ENCODE measurements around the gene GPR157. TPM values are rescaled to one million over a fixed set of nuclear protein-coding genes. Genes with fewer than 3 reads are reported as not detected.

Gene GPR157
- total and polyA plus RNA-seq, 2 of the 13 experiments (the other 11 are each of a cell fraction or from before 2014, with no cell fraction given) = 10.1 to 19.2 TPM

- TF ChIP-seq, protein P1, sequence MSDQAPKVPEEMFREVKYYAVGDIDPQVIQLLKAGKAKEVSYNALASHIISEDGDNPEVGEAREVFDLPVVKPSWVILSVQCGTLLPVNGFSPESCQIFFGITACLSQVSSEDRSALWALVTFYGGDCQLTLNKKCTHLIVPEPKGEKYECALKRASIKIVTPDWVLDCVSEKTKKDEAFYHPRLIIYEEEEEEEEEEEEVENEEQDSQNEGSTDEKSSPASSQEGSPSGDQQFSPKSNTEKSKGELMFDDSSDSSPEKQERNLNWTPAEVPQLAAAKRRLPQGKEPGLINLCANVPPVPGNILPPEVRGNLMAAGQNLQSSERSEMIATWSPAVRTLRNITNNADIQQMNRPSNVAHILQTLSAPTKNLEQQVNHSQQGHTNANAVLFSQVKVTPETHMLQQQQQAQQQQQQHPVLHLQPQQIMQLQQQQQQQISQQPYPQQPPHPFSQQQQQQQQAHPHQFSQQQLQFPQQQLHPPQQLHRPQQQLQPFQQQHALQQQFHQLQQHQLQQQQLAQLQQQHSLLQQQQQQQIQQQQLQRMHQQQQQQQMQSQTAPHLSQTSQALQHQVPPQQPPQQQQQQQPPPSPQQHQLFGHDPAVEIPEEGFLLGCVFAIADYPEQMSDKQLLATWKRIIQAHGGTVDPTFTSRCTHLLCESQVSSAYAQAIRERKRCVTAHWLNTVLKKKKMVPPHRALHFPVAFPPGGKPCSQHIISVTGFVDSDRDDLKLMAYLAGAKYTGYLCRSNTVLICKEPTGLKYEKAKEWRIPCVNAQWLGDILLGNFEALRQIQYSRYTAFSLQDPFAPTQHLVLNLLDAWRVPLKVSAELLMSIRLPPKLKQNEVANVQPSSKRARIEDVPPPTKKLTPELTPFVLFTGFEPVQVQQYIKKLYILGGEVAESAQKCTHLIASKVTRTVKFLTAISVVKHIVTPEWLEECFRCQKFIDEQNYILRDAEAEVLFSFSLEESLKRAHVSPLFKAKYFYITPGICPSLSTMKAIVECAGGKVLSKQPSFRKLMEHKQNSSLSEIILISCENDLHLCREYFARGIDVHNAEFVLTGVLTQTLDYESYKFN (CRISPR knock-in tag; conservative IDR thresholded peaks at IDR 0.05) = peak; percentile 94
- TF ChIP-seq NR2F1 (CRISPR knock-in tag; IDR thresholded peaks at IDR 0.05) = no peak
- no peak for TF ChIP-seq NFYC (CRISPR knock-in tag; IDR thresholded peaks at IDR 0.05)
- TF ChIP-seq BCL6 (CRISPR knock-in tag; IDR thresholded peaks at IDR 0.05) = peak; percentile 98
- no peak for TF ChIP-seq SMAD9 (CRISPR knock-in tag; IDR thresholded peaks at IDR 0.05)
- no peak for TF ChIP-seq ADNP (CRISPR knock-in tag; IDR thresholded peaks at IDR 0.05)
- no peak for TF ChIP-seq ZNF7 (CRISPR knock-in tag; IDR thresholded peaks at IDR 0.05)
- no peak for TF ChIP-seq ZNF83 (CRISPR knock-in tag; IDR thresholded peaks at IDR 0.05; ENCODE audit: borderline replicate concordance)
- TF ChIP-seq ZNF850 (CRISPR knock-in tag; conservative IDR thresholded peaks at IDR 0.05) = no peak
- no peak for TF ChIP-seq KLF11 (CRISPR knock-in tag; IDR thresholded peaks at IDR 0.05)
- TF ChIP-seq SRSF4 (IDR thresholded peaks at IDR 0.05; ENCODE audit: low read depth, low read length, poor library complexity, severe bottlenecking) = no peak
- no peak for TF ChIP-seq ZNF432 (CRISPR knock-in tag; IDR thresholded peaks at IDR 0.05; ENCODE audit: borderline replicate concordance)
- TF ChIP-seq ZNF510 (CRISPR knock-in tag; IDR thresholded peaks at IDR 0.05; ENCODE audit: low read depth) = no peak
- TF ChIP-seq ZNF660 (CRISPR knock-in tag; IDR thresholded peaks at IDR 0.05; ENCODE audit: borderline replicate concordance, low read depth) = no peak
- TF ChIP-seq ZNF160 (CRISPR knock-in tag; IDR thresholded peaks at IDR 0.05) = no peak; the same call in 1 of the 2 replicates
- TF ChIP-seq, protein P2, sequence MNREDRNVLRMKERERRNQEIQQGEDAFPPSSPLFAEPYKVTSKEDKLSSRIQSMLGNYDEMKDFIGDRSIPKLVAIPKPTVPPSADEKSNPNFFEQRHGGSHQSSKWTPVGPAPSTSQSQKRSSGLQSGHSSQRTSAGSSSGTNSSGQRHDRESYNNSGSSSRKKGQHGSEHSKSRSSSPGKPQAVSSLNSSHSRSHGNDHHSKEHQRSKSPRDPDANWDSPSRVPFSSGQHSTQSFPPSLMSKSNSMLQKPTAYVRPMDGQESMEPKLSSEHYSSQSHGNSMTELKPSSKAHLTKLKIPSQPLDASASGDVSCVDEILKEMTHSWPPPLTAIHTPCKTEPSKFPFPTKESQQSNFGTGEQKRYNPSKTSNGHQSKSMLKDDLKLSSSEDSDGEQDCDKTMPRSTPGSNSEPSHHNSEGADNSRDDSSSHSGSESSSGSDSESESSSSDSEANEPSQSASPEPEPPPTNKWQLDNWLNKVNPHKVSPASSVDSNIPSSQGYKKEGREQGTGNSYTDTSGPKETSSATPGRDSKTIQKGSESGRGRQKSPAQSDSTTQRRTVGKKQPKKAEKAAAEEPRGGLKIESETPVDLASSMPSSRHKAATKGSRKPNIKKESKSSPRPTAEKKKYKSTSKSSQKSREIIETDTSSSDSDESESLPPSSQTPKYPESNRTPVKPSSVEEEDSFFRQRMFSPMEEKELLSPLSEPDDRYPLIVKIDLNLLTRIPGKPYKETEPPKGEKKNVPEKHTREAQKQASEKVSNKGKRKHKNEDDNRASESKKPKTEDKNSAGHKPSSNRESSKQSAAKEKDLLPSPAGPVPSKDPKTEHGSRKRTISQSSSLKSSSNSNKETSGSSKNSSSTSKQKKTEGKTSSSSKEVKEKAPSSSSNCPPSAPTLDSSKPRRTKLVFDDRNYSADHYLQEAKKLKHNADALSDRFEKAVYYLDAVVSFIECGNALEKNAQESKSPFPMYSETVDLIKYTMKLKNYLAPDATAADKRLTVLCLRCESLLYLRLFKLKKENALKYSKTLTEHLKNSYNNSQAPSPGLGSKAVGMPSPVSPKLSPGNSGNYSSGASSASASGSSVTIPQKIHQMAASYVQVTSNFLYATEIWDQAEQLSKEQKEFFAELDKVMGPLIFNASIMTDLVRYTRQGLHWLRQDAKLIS (CRISPR knock-in tag; IDR thresholded peaks at IDR 0.05) = no peak
- TF ChIP-seq KDM1A (CRISPR knock-in tag; IDR thresholded peaks at IDR 0.05) = peak; percentile 8; the same call in 1 of the 2 replicates
- TF ChIP-seq HNRNPK (IDR thresholded peaks at IDR 0.05; ENCODE audit: low read depth, low read length, poor library complexity, severe bottlenecking) = no peak
- TF ChIP-seq, protein P3, sequence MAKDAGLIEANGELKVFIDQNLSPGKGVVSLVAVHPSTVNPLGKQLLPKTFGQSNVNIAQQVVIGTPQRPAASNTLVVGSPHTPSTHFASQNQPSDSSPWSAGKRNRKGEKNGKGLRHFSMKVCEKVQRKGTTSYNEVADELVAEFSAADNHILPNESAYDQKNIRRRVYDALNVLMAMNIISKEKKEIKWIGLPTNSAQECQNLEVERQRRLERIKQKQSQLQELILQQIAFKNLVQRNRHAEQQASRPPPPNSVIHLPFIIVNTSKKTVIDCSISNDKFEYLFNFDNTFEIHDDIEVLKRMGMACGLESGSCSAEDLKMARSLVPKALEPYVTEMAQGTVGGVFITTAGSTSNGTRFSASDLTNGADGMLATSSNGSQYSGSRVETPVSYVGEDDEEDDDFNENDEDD (CRISPR knock-in tag; IDR thresholded peaks at IDR 0.05; ENCODE audit: borderline replicate concordance) = no peak
- TF ChIP-seq ZNF720 (CRISPR knock-in tag; IDR thresholded peaks at IDR 0.05) = no peak
Measured at GRCh38 chr1:9100471-9101043, 28.3 kb downstream of the GPR157 start (continued).

Data from HepG2 (cell line).